Measurements from ENCODE around the gene SLC5A2.
A peak's percentile ranks its signal among the peaks of the same experiment; 100 is the strongest.
"Not testable (repeated sequence)": the region's sequence is repeated elsewhere in the genome, so short reads cannot be mapped to it uniquely, and the experiment has no call there.

The SLC5A2 gene

DNA sequence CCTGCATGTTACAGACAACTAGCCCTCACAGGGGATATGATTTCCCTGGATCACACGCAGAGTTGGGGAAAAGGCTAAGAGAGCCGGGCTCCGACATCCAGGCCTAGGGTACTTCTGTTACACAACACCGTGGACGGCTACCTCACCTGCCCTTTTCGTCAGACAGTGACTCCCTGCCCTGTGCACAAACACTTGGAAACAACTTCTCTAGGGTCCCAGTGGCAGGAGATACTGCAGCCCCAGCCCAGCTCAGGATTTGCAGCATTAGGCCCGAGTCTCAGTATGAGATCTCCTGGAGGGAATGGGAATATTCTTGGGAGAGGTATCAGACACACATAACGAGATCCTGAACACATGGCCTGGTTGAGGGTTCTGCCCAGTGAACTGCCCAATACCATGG lies 17.0 kb downstream of the SLC5A2 start:
- no peak overlapping the region for H3K4me3 ChIP-seq (replicated peaks in 1 of 2; ENCODE audit: low read depth in 2 of 2, low read length in 2 of 2)
- TF ChIP-seq, protein P1, sequence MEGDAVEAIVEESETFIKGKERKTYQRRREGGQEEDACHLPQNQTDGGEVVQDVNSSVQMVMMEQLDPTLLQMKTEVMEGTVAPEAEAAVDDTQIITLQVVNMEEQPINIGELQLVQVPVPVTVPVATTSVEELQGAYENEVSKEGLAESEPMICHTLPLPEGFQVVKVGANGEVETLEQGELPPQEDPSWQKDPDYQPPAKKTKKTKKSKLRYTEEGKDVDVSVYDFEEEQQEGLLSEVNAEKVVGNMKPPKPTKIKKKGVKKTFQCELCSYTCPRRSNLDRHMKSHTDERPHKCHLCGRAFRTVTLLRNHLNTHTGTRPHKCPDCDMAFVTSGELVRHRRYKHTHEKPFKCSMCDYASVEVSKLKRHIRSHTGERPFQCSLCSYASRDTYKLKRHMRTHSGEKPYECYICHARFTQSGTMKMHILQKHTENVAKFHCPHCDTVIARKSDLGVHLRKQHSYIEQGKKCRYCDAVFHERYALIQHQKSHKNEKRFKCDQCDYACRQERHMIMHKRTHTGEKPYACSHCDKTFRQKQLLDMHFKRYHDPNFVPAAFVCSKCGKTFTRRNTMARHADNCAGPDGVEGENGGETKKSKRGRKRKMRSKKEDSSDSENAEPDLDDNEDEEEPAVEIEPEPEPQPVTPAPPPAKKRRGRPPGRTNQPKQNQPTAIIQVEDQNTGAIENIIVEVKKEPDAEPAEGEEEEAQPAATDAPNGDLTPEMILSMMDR (IDR thresholded peaks at IDR 0.05; ENCODE audit: low read depth, low read length): no peak
- DNase-seq (ENCODE audit: low read depth in 2 of 2): no peak

DNA sequence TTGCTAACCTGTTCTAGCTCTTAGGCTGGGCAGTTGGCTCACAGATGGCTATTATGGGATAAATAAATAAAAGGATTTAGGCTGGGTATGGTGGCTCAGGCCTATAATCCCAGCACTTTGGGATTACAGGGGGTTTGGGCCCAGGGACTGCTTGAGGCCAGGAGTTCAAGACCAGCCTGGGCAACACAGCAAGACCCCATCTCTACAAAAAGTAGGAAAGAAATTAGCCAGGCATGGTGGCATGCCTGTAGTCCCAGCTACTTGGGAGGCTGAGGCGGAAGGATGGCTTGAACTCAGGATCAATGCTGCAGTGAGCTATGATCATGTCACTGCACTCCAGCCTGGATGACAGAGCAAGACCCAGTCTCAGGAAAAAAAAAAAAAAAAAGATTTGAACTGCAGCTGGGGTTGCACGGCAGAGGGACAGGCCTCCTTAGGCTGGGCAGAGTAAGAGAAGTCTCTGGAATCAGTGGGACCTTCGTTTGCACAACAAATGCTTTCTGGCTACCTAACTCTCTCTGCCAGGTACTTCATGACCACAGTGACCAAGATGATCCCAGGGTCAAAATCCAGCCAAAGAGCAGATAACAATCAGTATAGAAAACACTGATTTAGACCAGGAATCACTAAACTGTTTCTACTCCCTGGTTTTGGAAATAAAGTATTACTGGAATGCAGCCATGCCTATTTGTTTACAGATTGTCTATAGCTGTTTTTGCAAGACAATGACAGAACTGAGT lies 18.5 kb downstream of the SLC5A2 start:
- TF ChIP-seq, protein P1 (IDR thresholded peaks at IDR 0.05; ENCODE audit: low read depth, low read length): no peak
- no peak overlapping the region for H3K4me3 ChIP-seq (replicated peaks in 1 of 2; ENCODE audit: low read depth in 2 of 2, low read length in 2 of 2)
- DNase-seq (ENCODE audit: low read depth in 2 of 2): no peak

DNA sequence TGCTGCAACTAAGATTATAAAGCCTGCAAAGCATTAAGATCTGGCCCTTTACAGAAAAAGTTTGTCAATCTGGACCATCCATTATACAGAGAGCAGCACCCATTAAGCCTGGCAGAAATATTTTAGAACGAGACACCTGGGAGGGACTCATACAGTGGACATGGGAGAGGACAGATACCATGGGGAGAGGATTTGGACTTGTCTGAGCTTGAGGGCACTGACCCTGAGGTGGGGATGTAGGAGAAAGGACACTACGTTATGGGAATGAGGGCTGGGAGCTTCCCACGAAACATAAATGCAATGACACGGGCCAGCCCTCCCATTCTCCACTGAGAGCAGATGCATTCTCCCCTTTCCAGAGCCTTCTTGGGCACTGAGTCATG lies 19.0 kb downstream of the SLC5A2 start:
- TF ChIP-seq, protein P1 (IDR thresholded peaks at IDR 0.05; ENCODE audit: low read depth, low read length): no peak
- H3K4me3 ChIP-seq (replicated peaks in 1 of 2; ENCODE audit: low read depth in 2 of 2, low read length in 2 of 2): no peak overlapping the region
- no peak for DNase-seq (ENCODE audit: low read depth in 2 of 2)

DNA sequence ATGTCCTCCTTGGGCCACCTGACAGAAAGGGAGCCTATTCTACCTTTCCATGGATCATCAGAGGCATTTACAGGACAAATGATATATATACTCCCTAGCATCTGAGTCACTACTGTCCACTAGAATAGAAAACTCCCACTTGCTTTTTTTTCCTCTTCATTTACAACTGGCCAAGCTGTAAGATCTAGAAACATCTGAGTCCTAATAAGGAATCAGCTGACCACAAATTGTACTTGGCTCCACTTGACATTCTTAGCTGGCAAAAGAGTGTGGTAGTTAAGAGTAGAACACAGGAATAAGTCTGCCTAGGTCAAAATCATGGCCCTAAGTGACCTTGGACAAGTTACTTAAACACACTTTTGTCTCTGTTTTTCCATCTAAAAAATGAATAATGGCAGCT lies 20.1 kb downstream of the SLC5A2 start:
- peak; percentile 28 to 29 for DNase-seq (ENCODE audit: low read depth in 2 of 2)

DNA sequence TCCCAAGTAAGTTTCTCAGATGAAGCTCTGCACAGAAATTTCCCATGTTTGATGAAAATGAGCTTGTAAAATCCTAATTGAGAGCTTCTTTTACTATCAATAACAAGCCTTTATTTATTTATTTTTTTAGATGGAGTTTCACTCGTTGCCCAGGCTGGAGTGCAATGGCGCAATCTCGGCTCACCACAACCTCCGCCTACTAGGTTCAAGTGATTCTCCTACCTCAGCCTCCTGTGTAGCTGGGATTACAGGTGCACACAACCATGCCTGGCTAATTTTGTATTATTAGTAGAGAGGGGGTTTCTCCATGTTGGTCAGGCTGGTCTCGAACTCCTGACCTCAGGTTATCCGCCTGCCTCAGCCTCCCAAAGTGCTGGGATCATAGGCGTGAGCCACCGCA lies 20.6 kb downstream of the SLC5A2 start:
- H3K4me3 ChIP-seq (replicated peaks in 1 of 2; ENCODE audit: low read depth in 2 of 2, low read length in 2 of 2); DNase-seq (ENCODE audit: low read depth in 2 of 2): not testable (repeated sequence)

More for the DNA sequence above, 20.1 kb downstream of the SLC5A2 start:
- TF ChIP-seq, protein P1 (IDR thresholded peaks at IDR 0.05; ENCODE audit: low read depth, low read length): no peak
- H3K4me3 ChIP-seq (replicated peaks in 1 of 2; ENCODE audit: low read depth in 2 of 2, low read length in 2 of 2): no peak overlapping the region

- TF ChIP-seq, protein P1 (IDR thresholded peaks at IDR 0.05; ENCODE audit: low read depth, low read length): no peak
- H3K4me3 ChIP-seq (replicated peaks in 1 of 2; ENCODE audit: low read depth in 2 of 2, low read length in 2 of 2): no peak overlapping the region
- no peak for DNase-seq (ENCODE audit: low read depth in 2 of 2)
Measured at GRCh38 chr16:31504159-31504558, 21.2 kb downstream of the SLC5A2 start.

DNA sequence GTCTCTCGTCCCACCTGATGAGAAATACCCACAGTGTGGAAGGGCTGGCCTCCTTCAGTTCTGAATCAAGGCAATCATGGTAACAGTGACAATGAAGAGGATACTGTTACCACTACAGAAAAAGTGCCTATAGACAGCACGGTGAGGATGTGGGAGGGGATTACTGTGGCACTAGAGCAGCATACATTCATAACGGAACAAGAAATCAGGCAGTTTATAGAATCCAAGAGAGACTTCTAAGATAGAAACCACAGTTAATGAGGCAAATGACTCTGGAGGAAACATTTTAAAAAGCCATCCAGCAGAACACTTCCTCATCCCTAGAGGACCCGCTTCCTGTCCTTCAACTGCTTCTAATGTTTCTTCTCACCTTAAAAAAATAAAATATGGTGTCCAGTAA lies 22.6 kb downstream of the SLC5A2 start:
- H3K4me3 ChIP-seq (replicated peaks in 1 of 2; ENCODE audit: low read depth in 2 of 2, low read length in 2 of 2): no peak overlapping the region
- no peak for DNase-seq (ENCODE audit: low read depth in 2 of 2)
- TF ChIP-seq, protein P1 (IDR thresholded peaks at IDR 0.05; ENCODE audit: low read depth, low read length): no peak
